PC-9 (cell line): Measurements from ENCODE around the gene MCTP1. TPM values are rescaled to one million over a fixed set of nuclear protein-coding genes. Genes with fewer than 3 reads are reported as not detected.

Experiments used
- BruUV-seq: library from RNA; stranded (reverse); fragments of 400-500 nt; replicated peaks from 2 replicates; lab custom pipeline; 2021; lab: Mats Ljungman, UMichigan
- CTCF ChIA-PET: fragments of 300-600 bp; sonication (Branson Sonifier 250); formaldehyde crosslinking; loops from one replicate; lab custom pipeline; 2022; ENCODE audit warnings: antibody characterized with exemption; lab: Charles Lee
- POLR2A ChIA-PET: fragments of 300-600 bp; sonication (Branson Sonifier 250); formaldehyde crosslinking; loops from one replicate; lab custom pipeline; 2022; ENCODE audit warnings: antibody characterized with exemption; ENCODE audit not compliant: unreplicated experiment; lab: Charles Lee
- DNase-seq, 2 experiments: peaks; one replicate each; pipeline versions ENCODE4 v3.0.0 to v3.0.0-alpha.2; 2015 to 2022; ENCODE audit warnings: mixed read lengths in 1 of 2
- H2AFZ ChIP-seq: fragments of 200-600 bp; sonication (generic); 2 replicates; pipeline ENCODE4 v1.8.1; 2017; ENCODE audit warnings: antibody characterized with exemption
- H3F3A ChIP-seq: fragments of 200-600 bp; sonication (generic); 2 replicates; pipeline ENCODE4 v1.8.1; 2017; ENCODE audit warnings: antibody characterized with exemption, mild to moderate bottlenecking, low read depth; ENCODE audit not compliant: insufficient read depth
- H3K27ac ChIP-seq: fragments of 200-600 bp; sonication (generic); 2 replicates; pipeline ENCODE4 v1.6.1; 2016; ENCODE audit warnings: mixed run types
- H3K27me3 ChIP-seq: fragments of 200-600 bp; sonication (generic); 2 replicates; pipeline ENCODE4 v1.6.1; 2016; ENCODE audit warnings: low read depth, mixed run types; ENCODE audit not compliant: insufficient read depth
- H3K36me3 ChIP-seq: fragments of 200-600 bp; sonication (generic); 2 replicates; pipeline ENCODE4 v1.6.1; 2016; ENCODE audit warnings: low read depth, mixed run types
- H3K4me1 ChIP-seq: fragments of 200-600 bp; sonication (generic); replicated peaks from 2 replicates; pipeline ENCODE4 v1.6.1; 2016; ENCODE audit warnings: mixed run types; ENCODE audit not compliant: insufficient read depth
- H3K4me2 ChIP-seq: fragments of 200-600 bp; sonication (generic); 2 replicates; pipeline ENCODE4 v1.6.1; 2017; ENCODE audit warnings: mixed run types
- H3K4me3 ChIP-seq: fragments of 200-600 bp; sonication (generic); 2 replicates; pipeline ENCODE4 v1.6.1; 2016; ENCODE audit warnings: mixed run types
- H3K79me2 ChIP-seq: fragments of 200-600 bp; sonication (generic); 2 replicates; pipeline ENCODE4 v1.6.1; 2017; ENCODE audit warnings: low read depth, mixed run types
- H3K9me2 ChIP-seq: fragments of 200-600 bp; sonication (generic); 2 replicates; pipeline ENCODE4 v1.8.1; 2017; ENCODE audit warnings: mild to moderate bottlenecking; ENCODE audit not compliant: insufficient read depth
- H3K9me3 ChIP-seq: fragments of 200-600 bp; sonication (generic); 2 replicates; pipeline ENCODE4 v1.8.1; 2016; ENCODE audit warnings: low read depth; ENCODE audit not compliant: insufficient read depth
- H4K20me1 ChIP-seq: fragments of 200-600 bp; sonication (generic); 2 replicates; pipeline ENCODE4 v1.8.1; 2017; ENCODE audit not compliant: insufficient read depth
- CTCF ChIP-seq: fragments of 200-600 bp; sonication (generic); conservative IDR thresholded peaks from 2 replicates; pipeline ENCODE4 v1.6.1; 2017; ENCODE audit warnings: mixed run types, antibody characterized with exemption, mild to moderate bottlenecking, moderate library complexity
- EZH2 ChIP-seq: fragments of 200-600 bp; sonication (generic); IDR thresholded peaks from 2 replicates; pipeline ENCODE4 v1.8.0; 2017; ENCODE audit warnings: antibody characterized with exemption, low read depth
- intact Hi-C: fragments of 100-400 bp; cut with micrococcal nuclease; formaldehyde crosslinking; loops from one replicate; pipeline ENCODE4 v1.10.0; 2022; ENCODE audit not compliant: unreplicated experiment
- total RNA-seq: library from RNA; stranded (reverse); gene quantifications from 2 replicates; pipeline ENCODE4 v1.2.3, GENCODE V29; 2021

The MCTP1 gene
- total RNA-seq, 1 experiment from 2014 or later = 3.9 TPM

GRCh38 chr5:95251185-95251584 lies 33.7 kb downstream of the MCTP1 start:
- Histone ChIP-seq H3K36me3 (no peaks in the 10 kb centered on the region), H3K79me2 (no peaks in the 10 kb centered on the region), H4K20me1 (no peaks in the 10 kb centered on the region), H3K4me1 (no peaks in the 10 kb centered on the region), H3K4me3 (no peak overlapping the region), H3K4me2 (no peak overlapping the region), H3F3A (no peaks in the 10 kb centered on the region), H2AFZ (no peak overlapping the region), H3K27me3 (no peaks in the 10 kb centered on the region), H3K9me2 (no peaks in the 10 kb centered on the region; the same call in 1 of the 2 replicates), H3K27ac (no peak overlapping the region), H3K9me3 (no peaks in the 10 kb centered on the region)
- CTCF ChIA-PET = no interaction called here
- intact Hi-C loops = no loop called here
- no peak for DNase-seq
- TF ChIP-seq EZH2 (no peak), CTCF (no peak)
- BruUV-seq = no TSS peak
- POLR2A ChIA-PET = no interaction called here

GRCh38 chr5:95244479-95244878 lies 40.4 kb downstream of the MCTP1 start:
- BruUV-seq = no TSS peak
- CTCF ChIA-PET = no interaction called here
- Histone ChIP-seq H3K9me2 (no peaks in the 10 kb centered on the region), H3K4me2 (no peak overlapping the region), H3K27me3 (no peaks in the 10 kb centered on the region), H3K4me1 (no peaks in the 10 kb centered on the region), H3K27ac (no peak overlapping the region), H3K36me3 (no peaks in the 10 kb centered on the region), H2AFZ (no peak overlapping the region), H3K4me3 (no peak overlapping the region), H3K9me3 (no peaks in the 10 kb centered on the region), H3K79me2 (no peaks in the 10 kb centered on the region), H4K20me1 (no peaks in the 10 kb centered on the region), H3F3A (no peaks in the 10 kb centered on the region)
- TF ChIP-seq EZH2 = no peak
- no peak for TF ChIP-seq CTCF
- POLR2A ChIA-PET = no interaction called here
- DNase-seq = no peak
- intact Hi-C loops = no loop called here

GRCh38 chr5:95241635-95242034 lies 43.3 kb downstream of the MCTP1 start:
- no peaks in the 10 kb centered on the region for H3K4me1 ChIP-seq
- no peak for DNase-seq
- no peaks in the 10 kb centered on the region for H3K9me3 ChIP-seq
- intact Hi-C loops = no loop called here
- no peaks in the 10 kb centered on the region for H3K36me3 ChIP-seq
- H3K27me3 ChIP-seq = no peaks in the 10 kb centered on the region
- H3K79me2 ChIP-seq = no peaks in the 10 kb centered on the region
- no TSS peak for BruUV-seq
- H4K20me1 ChIP-seq = no peaks in the 10 kb centered on the region
- no peak overlapping the region for H3K4me3 ChIP-seq
- no peak for TF ChIP-seq CTCF
- H2AFZ ChIP-seq = no peak overlapping the region
- no peaks in the 10 kb centered on the region for H3K9me2 ChIP-seq
- H3K27ac ChIP-seq = no peak overlapping the region
- ChIA-PET POLR2A (no interaction called here), CTCF (no interaction called here)
- no peaks in the 10 kb centered on the region for H3F3A ChIP-seq
- no peak overlapping the region for H3K4me2 ChIP-seq
